NT2/D1 (cell line): ENCODE measurements around the gene CAPZA2.

ENCODE experiments used
- SUZ12 ChIP-seq: IDR thresholded peaks from 2 replicates; pipeline ENCODE4 v1.6.1; 2011; ENCODE audit not compliant: insufficient read length, insufficient read depth; ENCODE audit errors: extremely low read depth
- YY1 ChIP-seq: IDR thresholded peaks from 2 replicates; pipeline ENCODE4 v1.6.1; 2011; ENCODE audit not compliant: insufficient read length, insufficient read depth

DNA sequence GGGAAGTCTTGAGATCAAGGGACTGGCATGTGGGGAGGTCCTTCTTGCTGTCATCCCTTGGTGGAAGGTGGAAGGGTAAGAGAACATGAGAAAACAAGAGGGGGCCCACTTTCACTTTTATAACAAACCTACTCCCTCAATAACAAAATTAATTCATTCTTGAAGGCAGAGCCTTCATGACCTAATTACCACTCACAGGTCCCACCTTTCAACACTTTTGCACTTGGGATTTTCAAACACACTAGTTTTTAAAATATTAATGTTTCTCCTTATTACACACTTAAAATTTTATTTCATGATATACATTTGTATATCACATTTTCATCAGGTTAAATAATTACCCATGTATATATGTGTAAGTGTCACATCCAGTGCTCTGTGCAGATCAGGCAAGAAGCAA, 93.0 kb downstream of the CAPZA2 start:
- TF ChIP-seq YY1 (no peak), SUZ12 (no peak)
